IMR-90 (cell line): ENCODE results near the gene DACH1. TPM values are rescaled to one million over a fixed set of nuclear protein-coding genes. Genes with fewer than 3 reads are reported as not detected.

Source experiments
- ATAC-seq: fragments of 200-7000 bp; cut with Tn5 transposase; 2 replicates; pipeline ENCODE4 v1.9.1; 2020; ENCODE audit warnings: low read depth, mild to moderate bottlenecking, moderate library complexity
- BruUV-seq: library from RNA; stranded (reverse); fragments of 400-500 nt; replicated peaks from 2 replicates; lab custom pipeline; 2021; lab: Mats Ljungman, UMichigan
- CTCF ChIA-PET: fragments of 300-600 bp; formaldehyde crosslinking; extraction: SDS; loops from one replicate; lab custom pipeline; 2021; ENCODE audit warnings: antibody characterized with exemption; lab: Yijun Ruan, JAX
- POLR2A ChIA-PET: fragments of 300-600 bp; sonication (Branson Sonifier 250); formaldehyde crosslinking; loops from one replicate; lab custom pipeline; 2022; ENCODE audit warnings: antibody characterized with exemption; ENCODE audit not compliant: unreplicated experiment; lab: Charles Lee
- DNase-seq: peaks from one replicate; pipeline ENCODE4 v3.0.0; 2013
- H2AFZ ChIP-seq: replicated peaks from 2 replicates; pipeline ENCODE3; 2013; ENCODE audit warnings: low read length, mild to moderate bottlenecking; ENCODE audit not compliant: poor library complexity
- H2AK5ac ChIP-seq: 2 replicates; pipeline ENCODE4 v1.6.1; 2013; ENCODE audit warnings: low read depth, low read length, inconsistent platforms
- H2AK9ac ChIP-seq: replicated peaks from 2 replicates; pipeline ENCODE3; 2013; ENCODE audit warnings: mild to moderate bottlenecking, low read depth, low read length, moderate library complexity; ENCODE audit not compliant: poor library complexity
- H2BK120ac ChIP-seq: 2 replicates; pipeline ENCODE4 v1.6.1; 2013; ENCODE audit warnings: low read depth, low read length, inconsistent platforms
- H2BK15ac ChIP-seq: 3 replicates; pipeline ENCODE4 v1.6.1; 2013; ENCODE audit warnings: low read depth, low read length, inconsistent platforms
- H2BK20ac ChIP-seq: 2 replicates; pipeline ENCODE4 v1.6.1; 2013; ENCODE audit warnings: low read depth, mild to moderate bottlenecking, inconsistent platforms, low read length, moderate library complexity
- H2BK5ac ChIP-seq: 2 replicates; pipeline ENCODE4 v1.6.1; 2013; ENCODE audit warnings: mild to moderate bottlenecking, low read depth, low read length, inconsistent platforms; ENCODE audit not compliant: poor library complexity, severe bottlenecking
- H3K14ac ChIP-seq: replicated peaks from 2 replicates; pipeline ENCODE4 v1.6.1; 2013; ENCODE audit warnings: low read depth, low read length, inconsistent platforms
- H3K18ac ChIP-seq: 2 replicates; pipeline ENCODE4 v1.6.1; 2013; ENCODE audit warnings: low read depth, low read length, control low read depth
- H3K23ac ChIP-seq: 2 replicates; pipeline ENCODE4 v1.6.1; 2013; ENCODE audit warnings: low read depth, low read length, inconsistent platforms
- H3K27ac ChIP-seq: 2 replicates; pipeline ENCODE4 v1.5.1; 2013; ENCODE audit warnings: mild to moderate bottlenecking, control low read depth, low read length; ENCODE audit not compliant: insufficient read depth
- H3K27me3 ChIP-seq: 2 replicates; pipeline ENCODE4 v1.6.1; 2013; ENCODE audit warnings: low read length; ENCODE audit not compliant: control insufficient read depth, insufficient read depth
- H3K36me3 ChIP-seq: 2 replicates; pipeline ENCODE4 v1.6.1; 2013; ENCODE audit warnings: low read length, mixed read lengths; ENCODE audit not compliant: control insufficient read depth, insufficient read depth
- H3K4ac ChIP-seq: 2 replicates; pipeline ENCODE4 v1.6.1; 2013; ENCODE audit warnings: low read depth, low read length, inconsistent platforms
- H3K4me1 ChIP-seq: 2 replicates; pipeline ENCODE4 v1.6.1; 2013; ENCODE audit warnings: low read length, mixed read lengths; ENCODE audit not compliant: control insufficient read depth, insufficient read depth
- H3K4me2 ChIP-seq: 2 replicates; pipeline ENCODE4 v1.6.1; 2013; ENCODE audit warnings: low read depth, mild to moderate bottlenecking, control low read depth, low read length, moderate library complexity
- H3K4me3 ChIP-seq: 2 replicates; pipeline ENCODE4 v1.5.1; 2013; ENCODE audit warnings: low read depth, mild to moderate bottlenecking, control low read depth, low read length, moderate library complexity; ENCODE audit not compliant: insufficient read depth
- H3K56ac ChIP-seq: 2 replicates; pipeline ENCODE4 v1.6.1; 2013; ENCODE audit warnings: low read length, inconsistent platforms; ENCODE audit not compliant: insufficient read depth; ENCODE audit errors: extremely low read depth
- H3K79me1 ChIP-seq, 2 experiments: 2 replicates each; pipeline ENCODE4 v1.6.1; 2013; ENCODE audit warnings: low read length in 2 of 2, inconsistent platforms in 1 of 2, low read depth in 1 of 2
- H3K9ac ChIP-seq: 2 replicates; pipeline ENCODE4 v1.6.1; 2013; ENCODE audit warnings: low read depth, low read length, control low read depth
- H3K9me1 ChIP-seq: 2 replicates; pipeline ENCODE4 v1.6.1; 2013; ENCODE audit warnings: low read length, inconsistent platforms; ENCODE audit not compliant: insufficient read depth
- H3K9me3 ChIP-seq: 2 replicates; pipeline ENCODE4 v1.6.1; 2013; ENCODE audit warnings: low read length; ENCODE audit not compliant: control insufficient read depth, insufficient read depth
- H4K20me1 ChIP-seq: 2 replicates; pipeline ENCODE4 v1.6.1; 2013; ENCODE audit warnings: low read length, inconsistent platforms; ENCODE audit not compliant: insufficient read depth
- H4K5ac ChIP-seq: 2 replicates; pipeline ENCODE4 v1.6.1; 2013; ENCODE audit warnings: mild to moderate bottlenecking, low read depth, low read length, control low read depth
- H4K8ac ChIP-seq, 2 experiments: 2 replicates each; pipeline ENCODE4 v1.6.1; 2013; ENCODE audit warnings: low read depth in 2 of 2, low read length in 2 of 2, control low read depth in 1 of 2, inconsistent platforms in 1 of 2
- H4K91ac ChIP-seq: 2 replicates; pipeline ENCODE4 v1.6.1; 2013; ENCODE audit warnings: low read depth, low read length, inconsistent platforms; ENCODE audit not compliant: insufficient read depth
- BHLHE40 ChIP-seq: fragments of 150-350 bp; IDR thresholded peaks from 2 replicates; pipeline ENCODE4 v1.6.1; 2016; ENCODE audit warnings: mild to moderate bottlenecking, low read depth, low read length
- CHD1 ChIP-seq: IDR thresholded peaks from 2 replicates; pipeline ENCODE4 v1.6.1; 2012; ENCODE audit warnings: low read depth, low read length, improper control_type of control experiment
- POLR2A ChIP-seq: IDR thresholded peaks from 2 replicates; pipeline ENCODE4 v1.6.1; 2012; ENCODE audit warnings: mild to moderate bottlenecking, low read depth, low read length
- RFX5 ChIP-seq: IDR thresholded peaks from 2 replicates; pipeline ENCODE4 v1.8.0; 2012; ENCODE audit warnings: low read depth, mild to moderate bottlenecking, low read length, moderate library complexity
- WGBS, 2 experiments: methylation state at CpG; one replicate each; pipeline versions ENCODE4 v1.1.5 to v1.1.7; 2013; ENCODE audit warnings: missing lambda C conversion rate in 2 of 2; ENCODE audit not compliant: insufficient read length in 1 of 2; ENCODE audit errors: extremely low coverage in 2 of 2; 5-methylcytosine and 5-hydroxymethylcytosine counted together
- dilution Hi-C: fragments of 300-500 bp; cut with HindIII; formaldehyde crosslinking; loops from one replicate; pipeline ENCODE4 v1.14.3; 2018; ENCODE audit warnings: low sequenced_read_pairs; ENCODE audit not compliant: unreplicated experiment
- in situ Hi-C: fragments of 300-500 bp; cut with MboI; formaldehyde crosslinking; loops from 3 replicates; pipeline ENCODE4 v1.14.3; 2019; ENCODE audit warnings: low sequenced_read_pairs, inconsistent platforms, mixed read lengths
- intact Hi-C: fragments of 100-400 bp; cut with micrococcal nuclease; formaldehyde crosslinking; loops from 2 replicates; pipeline ENCODE4 v1.10.0; 2022
- polyA plus RNA-seq, 3 experiments: library from polyadenylated mRNA; depleted of rRNA; stranded (reverse); fragments of >200 nt; gene quantifications; 2 replicates each; pipeline ENCODE4 v1.2.3, GENCODE V29; 2012; ENCODE audit warnings: low replicate concordance in 1 of 3
- total RNA-seq: library from RNA; depleted of rRNA; stranded (reverse); fragments of >200 nt; gene quantifications from 2 replicates; pipeline ENCODE4 v1.2.3, GENCODE V29; 2012

DACH1 gene
- total and polyA plus RNA-seq, 2 of the 4 experiments (the other 2 are of a cell fraction): not detected

DNA sequence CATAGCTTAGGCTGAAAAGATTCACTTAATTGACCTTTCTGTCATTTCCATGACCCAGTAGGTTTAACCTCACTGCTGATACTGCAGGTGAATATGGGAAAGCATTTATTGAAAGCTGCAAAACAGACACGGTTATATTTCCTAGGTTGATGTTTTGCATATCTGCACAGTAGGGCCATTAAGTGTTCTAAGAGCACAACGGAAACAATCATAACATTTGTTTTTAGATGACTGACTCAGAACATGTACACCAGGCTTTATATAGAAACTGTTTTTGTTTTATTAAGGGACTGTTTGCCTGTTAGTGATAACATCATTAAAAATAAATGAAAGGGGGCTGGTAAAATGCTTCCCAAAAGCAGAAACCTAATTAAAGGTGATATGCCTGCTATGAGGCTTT is 367.8 kb downstream of the DACH1 start:
- POLR2A ChIA-PET: no interaction called here
- H3K27ac ChIP-seq: no peak overlapping the region
- H3K4me2 ChIP-seq: no peak overlapping the region

More for the DNA sequence above, 367.8 kb downstream of the DACH1 start:
- Histone ChIP-seq H3K79me1 (no peaks in the 10 kb centered on the region), H4K91ac (no peak overlapping the region), H2BK20ac (no peak overlapping the region), H3K9me1 (no peaks in the 10 kb centered on the region), H3K14ac (no peak overlapping the region), H3K36me3 (no peaks in the 10 kb centered on the region), H3K9me3 (no peaks in the 10 kb centered on the region), H3K4ac (no peak overlapping the region), H3K56ac (no peak overlapping the region), H4K8ac (no peak overlapping the region), H2BK5ac (no peak overlapping the region), H2AK5ac (no peak overlapping the region), H4K5ac (no peak overlapping the region), H2AK9ac (no peak overlapping the region), H3K18ac (no peak overlapping the region), H3K4me3 (no peak overlapping the region), H4K20me1 (no peaks in the 10 kb centered on the region), H3K4me1 (no peaks in the 10 kb centered on the region), H3K23ac (no peak overlapping the region), H3K9ac (no peak overlapping the region), H3K27me3 (no peaks in the 10 kb centered on the region), H2BK120ac (no peak overlapping the region), H2BK15ac (no peak overlapping the region), H2AFZ (no peak overlapping the region)
- dilution Hi-C loops (no loop called here), intact Hi-C loops (no loop called here), in situ Hi-C loops (no loop called here)
- TF ChIP-seq BHLHE40 (no peak), RFX5 (no peak), CHD1 (no peak), POLR2A (no peak)
- BruUV-seq: no TSS peak
- CTCF ChIA-PET: interaction anchor here (0.6 kb wide), 1 partner anchor 595 kb away, joined by 3 read pairs; no protein-coding TSS in a partner anchor
- ATAC-seq (no peak), DNase-seq (no peak)
- no CpG with 5 or more reads among the region's 2 CpGs for WGBS, 2 experiments
